GM19023 (cell line): ENCODE results near the gene DUSP18.
"Not testable (repeated sequence)": the region's sequence is repeated elsewhere in the genome, so short reads cannot be mapped to it uniquely, and the experiment has no call there.

Experiments
- ATAC-seq: cut with Tn5 transposase; IDR thresholded peaks from one replicate; pipeline ENCODE4 v1.9.1; 2021; ENCODE audit warnings: mild to moderate bottlenecking, moderate library complexity; ENCODE audit not compliant: unreplicated experiment

DUSP18 gene

GRCh38 chr22:30679895-30680690 lies 12.4 kb upstream of the DUSP18 start:
- ATAC-seq: not testable (repeated sequence)

- ATAC-seq: not testable (repeated sequence)
Measured at GRCh38 chr22:30676565-30676964, 8.9 kb upstream of the DUSP18 start.

DNA sequence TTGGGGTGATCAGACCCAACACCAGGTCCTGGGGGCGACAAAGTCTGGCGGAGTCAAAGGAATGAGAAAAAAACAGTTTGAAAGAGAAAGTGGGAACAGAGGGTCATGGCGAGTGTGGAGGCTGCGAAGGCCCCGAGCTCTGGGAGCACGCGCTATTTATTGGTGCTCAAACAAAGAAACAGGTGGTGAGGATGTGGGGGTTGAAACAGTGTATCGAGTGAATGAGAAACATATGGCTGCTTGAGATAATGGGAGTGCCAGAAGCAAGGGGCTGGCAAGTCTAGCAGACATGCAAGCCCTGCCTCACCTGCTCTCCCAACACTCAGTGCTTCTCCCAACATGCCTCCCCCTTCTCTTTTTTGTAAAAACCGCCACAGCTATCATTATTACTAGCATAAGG lies 7.8 kb upstream of the DUSP18 start:
- no peak for ATAC-seq

GRCh38 chr22:30674482-30674881 lies 6.8 kb upstream of the DUSP18 start:
- no peak for ATAC-seq

DNA sequence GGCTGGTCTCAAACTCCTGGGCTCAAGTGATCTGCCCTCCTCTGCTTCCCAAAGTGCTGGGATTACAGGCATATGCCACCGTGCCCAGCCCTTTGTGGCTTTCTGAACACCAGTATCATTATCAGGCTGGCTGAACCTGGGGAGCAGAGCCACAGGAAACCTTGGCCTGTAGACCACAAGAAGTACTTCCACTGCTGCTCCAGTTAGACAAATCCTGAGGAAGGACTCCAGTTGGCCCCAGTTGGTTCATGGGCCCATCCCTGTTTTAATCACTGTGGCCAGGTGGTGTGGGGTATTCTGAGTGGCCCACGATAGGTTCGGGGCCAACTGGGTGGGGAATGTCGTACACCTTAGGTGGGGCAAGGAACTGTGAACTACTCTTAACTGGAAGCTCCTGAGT lies 5.5 kb upstream of the DUSP18 start:
- ATAC-seq: no peak

DNA sequence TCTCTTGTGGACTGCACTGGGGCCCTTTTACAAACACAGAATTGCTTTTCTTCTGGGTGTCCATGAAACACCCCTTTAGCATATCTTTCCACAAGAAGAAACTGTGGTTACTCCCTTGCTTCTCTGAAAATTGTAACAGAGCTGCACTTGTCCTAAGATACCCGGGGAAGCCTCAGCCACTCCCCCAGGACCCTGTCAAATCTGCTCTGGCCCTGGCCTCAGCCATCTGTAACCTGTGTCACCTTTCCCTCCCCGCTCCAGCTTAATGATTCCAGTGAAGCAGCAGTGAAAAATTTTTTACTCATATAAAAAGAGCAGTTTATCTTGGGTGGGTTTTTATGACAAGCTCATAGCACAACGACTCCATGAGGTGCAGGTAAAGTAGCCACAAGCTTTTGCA lies 3.4 kb upstream of the DUSP18 start:
- no peak for ATAC-seq

DNA sequence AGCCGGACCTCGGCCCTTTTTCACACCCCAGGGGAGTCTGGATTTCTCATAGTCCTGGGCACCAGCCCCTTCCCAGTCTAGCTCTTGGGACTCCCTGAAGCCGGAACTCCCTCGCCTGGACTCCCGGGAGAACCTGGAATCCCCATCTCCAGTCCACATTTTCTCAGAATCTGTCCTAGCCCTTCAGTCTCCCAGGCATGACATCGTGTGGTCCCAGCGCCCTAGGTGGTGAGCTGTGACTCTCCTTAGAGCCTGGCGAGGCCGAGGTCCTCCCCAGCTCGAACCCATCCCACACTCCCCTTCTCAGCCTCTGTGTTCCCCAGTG lies 673 bp upstream of the DUSP18 start:
- no peak for ATAC-seq

GRCh38 chr22:30667107-30667493 lies 575 bp downstream of the DUSP18 start:
- ATAC-seq: no peak

GRCh38 chr22:30665786-30666185 lies 1.9 kb downstream of the DUSP18 start:
- no peak for ATAC-seq

GRCh38 chr22:30665266-30665665 lies 2.4 kb downstream of the DUSP18 start:
- ATAC-seq: no peak

- ATAC-seq: no peak
Measured at GRCh38 chr22:30664798-30665197, 2.9 kb downstream of the DUSP18 start.

DNA sequence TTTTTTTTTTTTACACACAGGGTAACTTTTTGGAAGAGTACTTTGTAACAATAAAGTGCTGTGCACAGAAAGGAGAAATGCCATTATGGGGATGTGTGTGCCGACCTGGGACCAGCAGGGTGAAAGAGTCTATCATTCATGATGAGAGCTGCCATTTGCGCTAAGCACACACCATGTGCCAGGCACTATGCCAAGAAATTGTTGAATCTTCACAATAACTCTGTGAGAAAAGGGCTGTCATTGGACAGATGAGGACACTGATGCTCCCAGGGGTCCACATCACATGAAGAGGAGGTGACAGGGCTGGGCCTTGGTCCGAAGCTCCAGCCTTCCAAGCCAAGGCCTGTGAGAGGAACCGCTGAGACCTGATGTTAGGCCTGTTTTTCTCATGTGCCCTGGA lies 5.6 kb downstream of the DUSP18 start:
- no peak for ATAC-seq

DNA sequence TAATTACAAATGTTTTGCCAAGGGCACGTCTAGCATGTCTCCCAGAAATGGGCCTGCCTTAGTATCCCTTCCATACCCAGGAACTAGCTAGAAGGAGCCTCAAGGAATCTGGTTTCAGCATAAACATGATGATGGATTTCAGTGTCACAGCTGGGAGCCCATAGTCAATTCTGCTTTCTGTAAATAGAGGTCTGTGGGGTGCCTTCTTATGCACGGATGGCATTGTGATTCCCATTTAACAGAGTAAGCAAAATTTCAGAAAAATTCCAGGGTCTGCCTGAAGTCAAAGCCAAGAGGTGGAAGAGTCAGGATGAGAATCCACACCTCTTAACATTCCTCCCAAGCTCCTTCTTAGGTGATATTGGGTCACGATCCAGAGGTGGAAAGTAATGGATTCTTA lies 12.1 kb downstream of the DUSP18 start:
- no peak for ATAC-seq

DNA sequence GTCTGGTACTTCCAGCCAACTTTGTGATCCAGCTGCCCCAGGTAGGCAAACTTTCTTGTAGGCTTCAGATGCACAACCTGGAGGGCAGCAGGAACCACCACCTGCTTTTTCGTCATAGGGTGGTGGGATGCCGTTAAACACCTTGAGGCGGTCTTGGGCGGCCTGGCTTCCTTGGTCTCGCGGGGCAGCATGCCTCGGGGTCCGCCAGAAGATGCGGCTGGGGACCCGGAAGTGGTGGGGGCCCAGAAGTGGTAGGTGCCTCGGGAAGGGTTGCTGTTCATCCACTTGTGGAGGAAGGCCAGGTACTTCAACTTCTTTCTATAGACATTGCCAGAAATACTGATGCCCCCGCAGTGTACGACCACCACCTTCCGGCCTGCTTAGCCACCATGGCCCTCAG lies 13.3 kb downstream of the DUSP18 start:
- ATAC-seq: no peak

GRCh38 chr22:30652852-30653251 lies 14.8 kb downstream of the DUSP18 start:
- no peak for ATAC-seq

DNA sequence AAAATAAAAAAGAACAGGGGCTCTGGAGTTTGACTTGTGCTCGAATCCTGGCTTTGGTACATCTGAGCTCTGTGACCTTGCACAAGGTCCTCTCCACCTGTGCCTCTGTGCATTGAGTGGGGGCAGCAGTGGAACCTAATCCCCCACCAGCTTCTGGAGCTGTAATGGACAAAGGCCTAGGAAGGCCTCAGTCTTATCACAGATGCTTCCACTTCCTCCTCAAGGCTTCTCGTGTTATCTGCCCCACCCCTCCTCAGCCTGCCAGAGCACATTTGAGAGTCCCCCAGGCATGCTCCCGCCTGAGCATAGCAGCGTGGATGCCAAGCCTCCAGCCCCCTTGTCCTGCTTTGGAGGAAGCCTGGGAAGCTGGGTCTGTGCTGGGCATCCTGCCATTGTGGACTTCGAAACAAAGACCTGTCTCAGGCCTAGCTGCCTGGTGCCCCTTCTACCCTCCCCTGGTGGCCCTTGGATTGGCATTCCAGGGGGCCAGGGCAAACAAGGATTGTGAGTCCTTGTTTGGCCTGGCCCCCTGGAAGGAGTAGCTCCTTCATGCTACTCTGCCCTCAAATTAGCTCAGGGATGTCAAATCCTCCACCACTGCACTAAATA lies 17.1 kb downstream of the DUSP18 start:
- ATAC-seq: no peak

DNA sequence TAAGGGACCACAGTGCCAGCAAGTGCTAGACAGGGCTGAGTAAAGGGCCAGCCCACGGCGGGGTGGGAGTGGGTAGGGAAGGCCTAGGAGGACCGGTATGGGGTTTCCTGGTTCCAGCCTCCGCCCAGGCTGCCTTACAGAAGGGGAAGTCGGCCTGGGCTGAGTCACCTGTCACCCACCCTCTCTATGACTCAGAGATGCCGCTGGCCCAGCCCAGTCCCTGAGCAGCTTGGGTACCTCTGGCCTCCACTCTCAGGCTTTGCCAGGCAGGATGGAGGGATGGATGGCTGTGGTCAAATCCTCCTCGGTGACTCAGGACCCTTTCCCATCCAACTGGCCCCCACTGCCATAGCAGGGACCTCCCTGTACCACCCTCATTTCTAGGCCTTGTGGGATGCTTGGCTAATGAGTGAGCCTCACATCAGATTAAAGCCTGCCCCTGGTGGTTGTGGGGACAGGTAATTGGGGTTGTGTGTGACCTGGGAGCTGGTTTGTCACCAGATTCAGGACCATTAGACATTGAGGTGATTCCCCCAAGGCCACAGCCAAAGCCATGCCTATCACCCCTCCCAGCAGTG lies 18.2 kb downstream of the DUSP18 start:
- ATAC-seq: no peak

DNA sequence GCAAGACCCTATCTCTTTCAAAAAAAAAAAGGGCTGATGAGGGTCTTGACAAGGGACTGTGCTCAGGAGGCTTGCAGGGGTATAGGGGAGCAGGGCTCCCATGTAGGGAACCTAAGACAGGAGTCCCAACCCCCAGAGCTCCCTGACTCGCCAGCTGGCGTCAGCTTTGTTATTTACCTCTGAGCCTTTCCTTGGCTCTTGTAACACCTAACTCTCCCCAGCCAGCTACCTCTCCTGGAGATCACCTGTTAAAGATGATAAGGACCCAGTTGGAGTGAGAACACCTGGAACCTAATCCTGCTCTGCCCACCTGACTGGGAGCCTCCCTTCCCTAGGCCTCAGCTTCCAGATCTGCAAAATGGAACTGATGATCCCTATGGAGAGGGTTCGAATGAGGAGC lies 18.9 kb downstream of the DUSP18 start:
- no peak for ATAC-seq

- no peak for ATAC-seq
Measured at GRCh38 chr22:30647536-30647935, 20.1 kb downstream of the DUSP18 start.

DNA sequence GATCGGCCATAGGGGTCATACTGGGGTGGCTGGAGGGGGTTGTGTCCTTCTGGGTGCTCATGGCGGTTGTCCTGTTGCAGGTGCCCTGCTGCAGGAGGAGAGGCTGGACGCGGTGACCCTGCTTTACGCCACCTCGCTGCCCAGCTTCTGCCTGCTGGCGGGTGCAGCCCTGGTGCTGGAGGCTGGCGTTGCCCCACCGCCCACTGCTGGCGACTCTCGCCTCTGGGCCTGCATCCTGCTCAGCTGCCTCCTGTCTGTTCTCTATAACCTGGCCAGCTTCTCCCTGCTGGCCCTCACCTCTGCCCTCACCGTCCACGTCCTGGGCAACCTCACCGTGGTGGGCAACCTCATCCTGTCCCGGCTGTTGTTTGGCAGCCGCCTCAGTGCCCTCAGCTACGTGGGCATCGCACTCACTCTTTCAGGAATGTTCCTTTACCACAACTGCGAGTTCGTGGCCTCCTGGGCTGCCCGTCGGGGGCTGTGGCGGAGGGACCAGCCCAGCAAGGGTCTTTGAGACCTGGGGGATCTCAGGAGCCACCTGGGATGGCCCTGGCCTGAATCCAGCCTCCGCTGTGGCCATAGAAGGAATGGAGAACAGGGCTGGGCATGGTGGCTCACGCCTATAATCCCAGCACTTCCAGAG lies 21.0 kb downstream of the DUSP18 start:
- no peak for ATAC-seq

- ATAC-seq: no peak
Measured at GRCh38 chr22:30643055-30643875, 24.4 kb downstream of the DUSP18 start.
